ENCODE results near the gene USF1. TPM values are rescaled to one million over a fixed set of nuclear protein-coding genes. Genes with fewer than 3 reads are reported as not detected.
A peak's percentile ranks its signal among the peaks of the same experiment; 100 is the strongest.
"Not testable (repeated sequence)": the region's sequence is repeated elsewhere in the genome, so short reads cannot be mapped to it uniquely, and the experiment has no call there.

USF1 gene
- total RNA-seq, 1 donor from 2014 or later: 27.6 TPM

DNA sequence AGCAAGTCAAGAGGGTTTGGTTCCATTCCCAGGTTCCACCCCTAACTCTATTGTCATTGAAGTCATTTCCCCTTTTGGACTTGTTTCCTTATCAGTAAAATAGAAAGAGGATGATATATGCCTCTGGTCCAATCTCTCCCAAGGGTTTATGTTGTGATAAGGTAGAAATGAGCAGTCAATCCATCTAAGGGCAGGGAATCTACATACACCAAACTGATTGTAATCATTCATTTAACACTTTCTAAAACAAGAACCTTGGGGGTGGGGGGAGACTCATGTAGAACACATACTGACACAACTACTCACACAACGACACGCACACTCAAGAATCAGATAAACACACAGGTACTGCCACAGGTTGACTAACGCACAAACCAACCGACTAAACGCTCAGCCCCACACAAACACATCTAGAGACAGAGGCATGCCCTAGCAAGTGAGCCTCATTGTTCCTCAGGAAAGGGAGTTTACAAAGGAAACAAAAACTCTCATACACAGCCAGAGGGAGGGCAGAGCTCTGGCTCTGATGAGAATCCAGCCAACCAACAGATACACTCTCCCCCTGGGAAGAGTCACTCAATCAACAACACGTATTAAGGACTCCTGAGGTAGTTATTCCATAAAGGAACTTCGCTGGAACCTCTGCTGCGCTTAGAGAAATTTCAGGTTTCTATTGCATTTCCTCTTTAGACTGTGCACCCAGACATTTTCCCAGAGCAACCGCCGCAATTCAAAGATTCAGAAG is 25.9 kb downstream of the USF1 start:
- peak; percentile 27 for ATAC-seq
- no peak for DNase-seq (ENCODE audit: low spot score)

GRCh38 chr1:161019111-161019660 is 26.6 kb downstream of the USF1 start:
- ATAC-seq: not testable (repeated sequence)

GRCh38 chr1:161018631-161018930 is 27.2 kb downstream of the USF1 start:
- no peak for DNase-seq (ENCODE audit: low spot score)
- no peak for ATAC-seq

More at GRCh38 chr1:161019111-161019660, 26.6 kb downstream of the USF1 start:
- not testable (repeated sequence) for DNase-seq (ENCODE audit: low spot score)

DNA sequence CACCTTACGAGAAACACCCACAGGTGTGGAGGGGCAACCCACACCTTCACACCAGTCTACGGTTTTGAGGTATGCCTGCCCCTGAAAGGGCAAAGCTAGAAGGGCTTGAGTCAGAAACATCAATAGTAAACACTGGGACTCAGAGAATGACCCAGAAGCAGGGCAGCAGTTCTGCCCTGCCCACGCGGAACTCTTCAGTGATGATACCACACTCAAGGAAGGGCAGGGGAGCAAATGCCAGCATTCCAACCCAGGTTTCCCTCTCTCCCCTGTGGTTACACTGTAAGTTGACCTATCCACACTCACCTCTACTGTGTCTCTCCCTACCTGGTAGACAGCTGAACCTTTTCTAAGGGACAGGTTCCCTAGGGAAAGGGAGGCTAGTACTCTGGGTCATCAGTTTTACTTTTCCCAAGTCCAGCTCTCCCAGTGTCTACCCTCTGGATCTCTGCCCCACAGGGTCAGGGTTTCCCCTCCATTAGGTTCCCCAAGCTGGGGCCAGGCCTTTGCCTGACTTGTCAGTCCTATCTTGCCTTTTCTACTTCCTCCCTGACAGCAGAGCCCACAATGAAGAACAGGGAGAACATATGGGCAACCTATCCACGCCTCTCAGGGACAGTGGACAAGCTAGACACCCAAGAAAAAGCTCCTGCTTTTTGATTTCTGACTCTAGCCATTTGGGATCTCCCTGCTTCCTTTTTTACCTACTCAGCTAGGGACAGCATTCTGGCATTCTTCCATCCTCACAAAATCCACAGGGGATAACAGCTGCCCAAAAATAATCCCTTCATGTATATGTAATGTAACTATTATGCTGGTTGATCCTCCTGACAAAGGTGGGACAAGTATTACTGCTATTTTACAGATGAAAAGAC is 27.8 kb downstream of the USF1 start:
- no peak for ATAC-seq
- DNase-seq (ENCODE audit: low spot score): no peak

- DNase-seq (ENCODE audit: low spot score); ATAC-seq: not testable (repeated sequence)
Observed at GRCh38 chr1:161017181-161017580, 28.6 kb downstream of the USF1 start.

DNA sequence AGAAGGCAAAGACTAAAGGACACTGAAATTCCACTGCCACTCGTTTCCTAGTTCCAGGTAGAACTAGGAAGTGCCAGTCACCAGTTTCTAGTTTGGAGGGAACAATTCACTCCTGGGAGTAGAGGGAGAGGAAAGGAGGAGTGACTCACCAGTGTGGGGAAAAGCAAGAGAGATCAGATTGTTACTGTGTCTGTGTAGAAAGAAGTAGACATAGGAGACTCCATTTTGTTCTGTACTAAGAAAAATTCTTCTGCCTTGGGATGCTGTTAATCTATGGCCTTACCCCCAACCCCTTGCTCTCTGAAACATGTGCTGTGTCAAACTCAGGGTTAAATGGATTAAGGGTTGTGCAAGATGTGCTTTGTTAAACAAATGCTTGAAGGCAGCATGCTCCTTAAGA is 29.1 kb downstream of the USF1 start:
- ATAC-seq; DNase-seq (ENCODE audit: low spot score): not testable (repeated sequence)

DNA sequence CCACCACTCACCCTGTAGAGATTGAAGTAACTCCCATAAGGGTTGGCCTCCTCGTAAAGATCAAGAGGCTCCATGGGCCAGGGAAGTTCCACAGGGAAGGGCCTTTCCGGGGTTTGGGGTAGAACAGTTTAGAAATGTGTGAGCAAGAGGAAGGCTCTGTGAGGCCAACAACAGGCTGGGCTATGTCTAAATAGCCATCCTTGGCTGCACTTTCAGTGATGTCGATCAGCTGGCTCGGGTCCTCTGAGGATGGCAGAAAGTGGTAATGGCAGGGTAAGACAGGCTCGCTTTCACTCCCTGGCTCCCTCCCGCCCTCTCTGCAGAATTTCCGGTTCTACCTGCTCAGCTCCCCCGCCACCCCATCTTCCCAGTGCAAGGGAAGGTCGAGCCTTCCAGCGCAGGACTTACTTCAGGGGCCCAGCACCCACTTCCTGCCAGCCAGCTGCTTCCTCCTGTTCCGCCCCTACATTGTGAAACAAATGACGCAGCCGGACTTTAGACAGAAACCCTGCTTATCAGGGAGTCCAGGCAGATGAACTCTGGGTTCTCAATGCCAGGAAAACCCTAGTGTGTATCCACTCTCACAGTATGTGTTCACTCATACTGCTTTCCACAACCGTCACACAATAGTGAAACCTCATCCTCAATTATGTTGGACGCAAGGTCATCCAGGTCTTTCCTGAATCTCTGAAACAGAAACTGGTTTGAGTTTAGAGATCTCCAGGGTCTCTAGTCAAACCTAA is 32.1 kb downstream of the USF1 start:
- peak; percentile 97 for DNase-seq (ENCODE audit: low spot score)

GRCh38 chr1:161013131-161013487 is 32.7 kb downstream of the USF1 start:
- ATAC-seq: peak; percentile 16
- no peak for DNase-seq (ENCODE audit: low spot score)

More for the DNA sequence above, 32.1 kb downstream of the USF1 start:
- ATAC-seq: peak; percentile 86

- DNase-seq (ENCODE audit: low spot score) (no peak), ATAC-seq (no peak)
Observed at GRCh38 chr1:161012420-161012819, 33.4 kb downstream of the USF1 start.

- ATAC-seq (no peak), DNase-seq (ENCODE audit: low spot score) (no peak)
Observed at GRCh38 chr1:161009602-161010211, 36.1 kb downstream of the USF1 start.

- DNase-seq (ENCODE audit: low spot score): no peak
- ATAC-seq: no peak
Observed at GRCh38 chr1:161008869-161009510, 36.8 kb downstream of the USF1 start.

DNA sequence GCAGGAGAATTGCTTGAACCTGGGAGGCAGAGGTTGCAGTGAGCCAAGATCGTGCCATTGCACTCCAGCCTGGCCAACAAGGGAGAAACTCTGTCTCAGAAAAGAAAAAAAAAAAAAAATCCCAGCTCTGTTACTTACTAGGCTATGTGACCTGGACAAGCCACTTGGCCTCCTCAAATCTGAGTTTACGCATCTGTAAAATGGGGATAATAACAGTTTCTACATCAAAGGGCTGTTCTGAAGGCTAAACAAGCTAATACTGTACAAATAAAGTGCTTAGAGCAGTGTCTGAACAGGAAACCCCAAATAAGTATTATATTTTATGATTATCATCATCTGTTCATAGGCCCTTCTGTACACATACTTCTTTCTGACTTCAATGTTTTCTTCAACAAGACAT is 38.4 kb downstream of the USF1 start:
- ATAC-seq (no peak), DNase-seq (ENCODE audit: low spot score) (no peak)

DNA sequence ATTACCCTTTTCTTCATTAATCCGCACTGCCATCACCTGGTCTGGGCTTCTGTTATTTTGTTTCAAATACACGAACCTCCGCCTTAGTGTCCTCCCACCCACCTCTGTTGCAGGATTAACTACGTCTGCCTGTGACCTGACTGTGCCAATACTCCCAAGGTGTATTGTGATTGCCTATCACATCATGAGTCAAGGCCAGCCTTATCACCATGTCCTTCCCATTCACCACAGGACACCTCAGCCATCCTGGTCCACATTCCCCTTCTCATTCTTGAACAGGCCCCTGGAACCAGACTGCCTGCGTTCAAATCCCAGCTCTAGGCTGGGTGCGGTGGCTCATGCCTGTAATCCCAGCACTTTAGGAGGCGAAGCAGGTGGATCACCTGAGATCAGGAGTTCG is 39.2 kb downstream of the USF1 start:
- DNase-seq (ENCODE audit: low spot score): no peak

DNA sequence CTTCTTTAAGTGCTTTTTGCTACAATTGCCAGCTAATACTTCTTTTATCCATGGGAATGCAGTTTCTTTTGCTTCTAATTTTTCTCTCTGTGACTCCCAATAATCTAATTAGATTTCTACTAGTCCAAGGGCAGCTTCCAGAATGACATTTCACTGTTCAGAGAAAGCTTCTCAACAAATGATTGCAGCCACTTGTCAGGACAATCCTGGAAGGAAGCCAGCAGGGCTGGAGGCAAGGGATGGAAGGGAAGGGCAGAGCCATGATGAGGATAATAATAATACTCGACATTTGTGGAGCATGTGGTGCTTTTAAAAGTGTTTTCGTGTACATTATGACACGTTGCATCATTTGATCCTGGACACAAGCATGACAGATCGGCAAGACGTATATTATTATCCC is 44.3 kb downstream of the USF1 start:
- no peak for DNase-seq (ENCODE audit: low spot score)
- ATAC-seq: no peak

More for the DNA sequence above, 39.2 kb downstream of the USF1 start:
- no peak for ATAC-seq

GRCh38 chr1:161000736-161001480 is 44.9 kb downstream of the USF1 start:
- ATAC-seq (no peak), DNase-seq (ENCODE audit: low spot score) (no peak)

- DNase-seq (ENCODE audit: low spot score) (no peak), ATAC-seq (no peak)
Observed at GRCh38 chr1:160999376-160999775, 46.4 kb downstream of the USF1 start.

DNA sequence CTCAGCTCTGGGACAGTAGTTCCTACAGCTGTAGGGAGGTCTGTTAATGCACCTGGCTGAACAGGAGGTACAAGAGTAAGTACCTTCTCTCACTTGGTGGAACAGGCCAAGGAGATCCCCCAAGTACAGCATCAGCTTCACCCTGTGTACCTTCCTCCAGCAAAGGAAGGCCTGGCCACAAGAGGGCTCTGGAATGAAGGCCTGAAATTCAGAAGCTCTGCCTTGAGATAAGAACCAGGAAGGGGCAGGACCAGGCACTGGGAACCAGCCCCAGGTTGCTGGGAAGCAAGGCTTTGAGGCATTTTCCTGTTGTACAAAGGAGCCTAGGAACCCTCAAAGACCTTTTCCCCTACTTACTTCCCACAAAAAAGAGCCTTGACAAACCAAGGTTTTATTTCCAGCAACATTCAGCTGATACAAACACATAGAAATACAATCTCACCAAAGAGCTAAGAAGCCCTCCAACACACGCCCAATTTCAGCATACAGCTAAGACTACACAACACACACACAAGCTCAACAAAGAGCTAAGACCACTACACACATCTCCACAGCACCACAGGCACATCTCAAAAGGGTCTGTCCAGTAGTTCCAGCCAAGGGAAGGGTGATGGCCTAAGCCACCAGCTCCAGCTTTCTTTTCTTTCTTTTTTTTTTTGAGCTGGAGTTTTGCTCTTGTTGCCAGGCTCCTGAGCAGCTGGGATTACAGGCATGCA is 48.3 kb downstream of the USF1 start:
- DNase-seq (ENCODE audit: low spot score): peak; percentile 68
- ATAC-seq: peak; percentile 89

DNA sequence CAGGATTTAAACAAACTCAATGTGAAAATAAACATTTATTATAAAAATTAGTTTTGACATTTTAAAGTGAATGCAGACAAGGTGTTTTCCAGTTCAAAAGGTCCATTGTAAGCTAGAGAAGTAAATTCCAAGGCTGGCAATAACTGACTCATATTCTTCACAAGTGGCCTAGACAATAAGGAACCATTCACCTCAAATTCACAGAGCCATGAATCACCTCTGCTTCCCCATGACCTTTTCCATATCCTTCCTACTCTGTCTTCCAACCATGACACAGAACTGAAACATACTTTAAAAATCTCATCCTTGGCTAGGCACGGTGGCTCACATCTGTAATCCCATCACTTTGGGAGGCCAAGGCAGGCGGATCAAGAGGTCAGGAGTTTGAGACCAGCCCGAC is 49.6 kb downstream of the USF1 start:
- ATAC-seq: no peak
- DNase-seq (ENCODE audit: low spot score): no peak

All from left lobe of liver (tissue), 2 donors.